ENCODE data around the gene FER.

DNA sequence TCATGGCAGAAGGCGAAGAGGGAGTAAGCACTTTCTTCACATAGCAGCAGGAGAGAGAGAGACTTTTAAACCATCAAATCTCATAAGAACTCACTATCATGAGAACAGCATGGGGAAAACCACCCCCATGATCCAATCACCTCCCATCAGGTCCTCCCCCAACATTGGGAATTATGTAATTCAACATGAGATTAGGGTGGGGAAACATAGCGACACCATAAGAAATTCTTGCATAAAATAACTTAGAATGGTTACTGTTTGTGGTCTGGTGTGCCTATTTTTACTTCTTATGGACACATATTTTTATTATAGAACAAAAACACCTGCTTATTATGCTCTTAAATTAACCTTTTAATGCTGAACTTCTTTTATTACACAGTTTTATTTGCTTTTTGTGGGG, 364.0 kb downstream of the FER start:
- TF ChIP-seq CTCF (IDR thresholded peaks at IDR 0.05; ENCODE audit: low read depth, low read length) (no peak), EZH2phosphoT487 (IDR thresholded peaks at IDR 0.05; ENCODE audit: low read depth) (no peak)
